Glutamatergic neuron (in vitro differentiated cells): Measurements from ENCODE around the gene ZNF276. TPM values are rescaled to one million over a fixed set of nuclear protein-coding genes. Genes with fewer than 3 reads are reported as not detected.
"Not testable (repeated sequence)": the region's sequence is repeated elsewhere in the genome, so short reads cannot be mapped to it uniquely, and the experiment has no call there.

Source experiments
- DNase-seq: peaks from one replicate; pipeline ENCODE4 v3.0.0; 2022
- H3K27ac Mint-ChIP-seq: one replicate; pipeline ENCODE4 v1.8.0; 2020; ENCODE audit warnings: mild to moderate bottlenecking, mixed read lengths, inconsistent platforms; ENCODE audit not compliant: unreplicated experiment
- H3K27me3 Mint-ChIP-seq: one replicate; pipeline ENCODE4 v1.8.0; 2020; ENCODE audit warnings: mild to moderate bottlenecking, moderate library complexity, mixed read lengths, inconsistent platforms; ENCODE audit not compliant: unreplicated experiment
- H3K36me3 Mint-ChIP-seq: one replicate; pipeline ENCODE4 v1.8.0; 2020; ENCODE audit warnings: mild to moderate bottlenecking, mixed read lengths, inconsistent platforms; ENCODE audit not compliant: unreplicated experiment
- H3K4me1 Mint-ChIP-seq: one replicate; pipeline ENCODE4 v1.8.0; 2020; ENCODE audit warnings: mild to moderate bottlenecking, low read depth, mixed read lengths, inconsistent platforms; ENCODE audit not compliant: unreplicated experiment
- H3K4me3 Mint-ChIP-seq: one replicate; pipeline ENCODE4 v1.8.0; 2020; ENCODE audit warnings: mild to moderate bottlenecking, mixed read lengths, inconsistent platforms; ENCODE audit not compliant: unreplicated experiment
- H3K9me3 Mint-ChIP-seq: one replicate; pipeline ENCODE4 v1.8.0; 2020; ENCODE audit warnings: mild to moderate bottlenecking, moderate library complexity, mixed read lengths, inconsistent platforms; ENCODE audit not compliant: unreplicated experiment
- total RNA-seq: library from RNA; stranded (reverse); fragmentation: NEBNext Ultra II Directional; extraction: Animal tissue kit (Norgen Biotek cat#: 25700); gene quantifications from one replicate; pipeline ENCODE4 v1.2.1, GENCODE V29; 2021; ENCODE audit not compliant: unreplicated experiment
- TF ChIP-seq, protein P1 (sequence below): fragments of 200-600 bp; sonication (generic); IDR thresholded peaks from one replicate; pipeline ENCODE4 v1.5.0; 2021; ENCODE audit not compliant: partially characterized antibody, unreplicated experiment

ZNF276 gene
- total RNA-seq, 1 donor from 2014 or later, result 20.8 TPM

DNA sequence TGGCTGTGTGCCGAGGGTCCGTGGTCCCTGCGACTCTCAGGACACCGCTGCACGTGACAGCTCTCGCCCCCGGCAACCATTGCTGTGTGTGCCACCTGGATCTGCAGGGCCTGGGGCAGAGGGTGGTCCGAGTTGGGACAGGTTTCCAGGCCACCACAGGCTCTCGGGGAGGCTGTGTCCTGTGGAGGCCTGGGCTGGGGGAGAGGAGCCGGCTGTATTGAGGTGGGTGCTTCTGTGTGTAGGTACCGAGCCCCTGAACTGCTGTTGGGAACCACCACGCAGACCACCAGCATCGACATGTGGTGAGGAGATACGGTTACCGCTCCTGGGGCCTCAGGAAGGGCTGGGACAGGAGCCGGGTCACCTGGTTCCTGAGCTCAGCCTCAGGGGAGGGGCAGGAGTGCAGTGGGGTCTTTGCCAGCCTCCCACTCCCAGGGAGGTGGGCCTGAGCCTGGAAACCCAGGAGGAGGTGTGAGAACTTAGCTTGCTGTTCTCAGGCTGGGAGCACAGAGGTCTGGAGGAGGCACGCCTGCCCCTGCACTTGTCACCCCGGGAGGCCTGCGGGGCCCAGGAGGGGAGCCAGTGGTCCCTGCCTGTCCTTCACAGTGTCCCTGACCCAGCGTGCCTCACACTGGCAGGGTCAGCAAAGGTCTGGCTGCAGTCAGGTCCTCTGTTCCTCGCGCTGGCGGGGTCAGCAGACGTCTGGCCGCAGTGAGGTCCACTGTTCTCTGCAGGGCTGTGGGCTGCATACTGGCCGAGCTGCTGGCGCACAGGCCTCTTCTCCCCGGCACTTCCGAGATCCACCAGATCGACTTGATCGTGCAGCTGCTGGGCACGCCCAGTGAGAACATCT lies 27.2 kb upstream of the ZNF276 start:
- H3K4me3 Mint-ChIP-seq, result no peak overlapping the region
- no peaks in the 10 kb centered on the region for H3K36me3 Mint-ChIP-seq
- H3K9me3 Mint-ChIP-seq, result peaks cover 9% of the 10 kb centered on the region
- no peak for DNase-seq
- H3K4me1 Mint-ChIP-seq, result peaks cover 3% of the 10 kb centered on the region
- TF ChIP-seq, protein P1, sequence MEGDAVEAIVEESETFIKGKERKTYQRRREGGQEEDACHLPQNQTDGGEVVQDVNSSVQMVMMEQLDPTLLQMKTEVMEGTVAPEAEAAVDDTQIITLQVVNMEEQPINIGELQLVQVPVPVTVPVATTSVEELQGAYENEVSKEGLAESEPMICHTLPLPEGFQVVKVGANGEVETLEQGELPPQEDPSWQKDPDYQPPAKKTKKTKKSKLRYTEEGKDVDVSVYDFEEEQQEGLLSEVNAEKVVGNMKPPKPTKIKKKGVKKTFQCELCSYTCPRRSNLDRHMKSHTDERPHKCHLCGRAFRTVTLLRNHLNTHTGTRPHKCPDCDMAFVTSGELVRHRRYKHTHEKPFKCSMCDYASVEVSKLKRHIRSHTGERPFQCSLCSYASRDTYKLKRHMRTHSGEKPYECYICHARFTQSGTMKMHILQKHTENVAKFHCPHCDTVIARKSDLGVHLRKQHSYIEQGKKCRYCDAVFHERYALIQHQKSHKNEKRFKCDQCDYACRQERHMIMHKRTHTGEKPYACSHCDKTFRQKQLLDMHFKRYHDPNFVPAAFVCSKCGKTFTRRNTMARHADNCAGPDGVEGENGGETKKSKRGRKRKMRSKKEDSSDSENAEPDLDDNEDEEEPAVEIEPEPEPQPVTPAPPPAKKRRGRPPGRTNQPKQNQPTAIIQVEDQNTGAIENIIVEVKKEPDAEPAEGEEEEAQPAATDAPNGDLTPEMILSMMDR, result no peak
- peaks cover 8% of the 10 kb centered on the region for H3K27me3 Mint-ChIP-seq
- no peak overlapping the region for H3K27ac Mint-ChIP-seq

DNA sequence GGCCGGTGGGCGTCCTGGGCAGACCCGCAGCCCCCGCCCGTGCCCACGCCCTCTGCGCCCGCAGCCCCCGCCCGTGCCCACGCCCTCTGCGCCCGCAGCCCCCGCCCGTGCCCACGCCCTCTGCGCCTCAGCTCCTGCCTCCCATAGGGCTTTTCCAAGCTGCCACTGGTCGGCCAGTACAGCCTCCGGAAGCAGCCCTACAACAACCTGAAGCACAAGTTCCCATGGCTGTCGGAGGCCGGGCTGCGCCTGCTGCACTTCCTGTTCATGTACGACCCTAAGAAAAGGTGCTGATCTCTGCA lies 26.6 kb upstream of the ZNF276 start:
- H3K27me3 Mint-ChIP-seq, H3K4me1 Mint-ChIP-seq, H3K36me3 Mint-ChIP-seq, DNase-seq, H3K4me3 Mint-ChIP-seq, H3K9me3 Mint-ChIP-seq: not testable (repeated sequence)
- peak overlapping the region; percentile 22 for H3K27ac Mint-ChIP-seq

DNA sequence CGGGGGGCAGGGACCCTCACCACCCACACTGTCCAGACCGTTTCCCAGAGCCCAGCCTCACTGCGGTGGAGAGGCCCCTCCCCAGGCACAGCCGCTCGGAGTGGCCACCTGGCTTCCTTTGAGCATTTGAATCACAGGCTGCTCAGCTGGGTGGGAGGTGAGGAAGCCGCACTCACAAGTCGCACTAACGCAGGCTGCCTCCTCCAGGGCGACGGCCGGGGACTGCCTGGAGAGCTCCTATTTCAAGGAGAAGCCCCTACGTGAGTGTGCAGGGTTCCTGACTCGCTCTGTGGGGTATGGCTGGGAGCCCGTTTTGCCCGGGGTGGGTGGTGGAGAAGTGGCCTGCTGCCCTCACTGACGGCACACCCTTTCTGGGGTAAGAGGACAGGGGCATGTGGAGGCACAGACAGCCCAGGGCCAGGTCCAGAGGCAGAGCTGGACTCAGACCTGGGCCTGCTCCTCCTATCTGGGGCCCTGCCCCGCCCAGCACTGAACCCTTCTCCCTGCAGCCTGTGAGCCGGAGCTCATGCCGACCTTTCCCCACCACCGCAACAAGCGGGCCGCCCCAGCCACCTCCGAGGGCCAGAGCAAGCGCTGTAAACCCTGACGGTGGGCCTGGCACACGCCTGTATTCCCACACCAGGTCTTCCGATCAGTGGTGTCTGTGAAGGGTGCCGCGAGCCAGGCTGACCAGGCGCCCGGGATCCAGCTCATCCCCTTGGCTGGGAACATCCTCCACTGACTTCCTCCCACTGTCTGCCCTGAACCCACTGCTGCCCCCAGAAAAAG lies 26.1 kb upstream of the ZNF276 start:
- Mint-ChIP-seq H3K27ac (peak overlapping the region; percentile 22), H3K4me1 (peaks cover 4% of the 10 kb centered on the region), H3K4me3 (no peak overlapping the region), H3K27me3 (peaks cover 6% of the 10 kb centered on the region), H3K9me3 (peaks cover 7% of the 10 kb centered on the region), H3K36me3 (no peaks in the 10 kb centered on the region)
- TF ChIP-seq, protein P1, result no peak
- DNase-seq, result no peak

DNA sequence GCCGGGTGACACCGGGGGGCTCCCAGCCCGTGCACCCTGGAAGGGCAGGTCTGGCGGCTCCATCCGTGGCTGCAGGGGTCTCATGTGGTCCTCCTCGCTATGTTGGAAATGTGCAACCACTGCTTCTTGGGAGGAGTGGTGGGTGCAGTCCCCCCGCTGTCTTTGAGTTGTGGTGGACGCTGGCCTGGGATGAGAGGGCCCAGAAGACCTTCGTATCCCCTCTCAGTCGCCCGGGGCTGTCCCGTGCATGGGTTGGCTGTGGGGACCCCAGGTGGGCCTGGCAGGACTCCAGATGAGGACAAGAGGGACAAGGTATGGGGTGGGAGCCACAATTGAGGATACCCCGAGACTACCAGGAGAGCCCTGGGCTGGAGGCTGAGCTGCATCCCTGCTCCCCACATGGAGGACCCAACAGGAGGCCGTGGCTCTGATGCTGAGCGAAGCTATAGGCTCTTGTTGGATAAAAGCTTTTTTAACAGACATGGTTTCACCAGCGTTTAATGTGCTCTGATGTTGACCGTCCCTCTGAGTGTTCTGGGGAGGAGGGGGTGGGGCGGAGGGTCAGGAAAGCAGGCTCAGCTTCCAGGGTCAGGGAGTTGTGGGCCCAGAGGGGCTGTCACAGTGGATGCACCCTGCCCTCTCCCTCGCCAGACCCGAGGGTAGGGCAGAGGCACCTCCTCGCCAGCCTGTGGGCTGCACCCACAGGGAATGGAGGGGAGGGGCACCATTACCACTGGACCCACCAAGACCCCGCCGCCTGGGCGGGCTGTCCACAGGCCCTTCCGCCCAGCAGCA lies 25.3 kb upstream of the ZNF276 start:
- H3K4me3 Mint-ChIP-seq, result no peak overlapping the region
- H3K27me3 Mint-ChIP-seq, result peaks cover 6% of the 10 kb centered on the region
- H3K27ac Mint-ChIP-seq, result no peak overlapping the region
- TF ChIP-seq, protein P1, result no peak
- no peaks in the 10 kb centered on the region for H3K36me3 Mint-ChIP-seq
- DNase-seq, result no peak
- H3K9me3 Mint-ChIP-seq, result peaks cover 7% of the 10 kb centered on the region
- peaks cover 4% of the 10 kb centered on the region for H3K4me1 Mint-ChIP-seq

DNA sequence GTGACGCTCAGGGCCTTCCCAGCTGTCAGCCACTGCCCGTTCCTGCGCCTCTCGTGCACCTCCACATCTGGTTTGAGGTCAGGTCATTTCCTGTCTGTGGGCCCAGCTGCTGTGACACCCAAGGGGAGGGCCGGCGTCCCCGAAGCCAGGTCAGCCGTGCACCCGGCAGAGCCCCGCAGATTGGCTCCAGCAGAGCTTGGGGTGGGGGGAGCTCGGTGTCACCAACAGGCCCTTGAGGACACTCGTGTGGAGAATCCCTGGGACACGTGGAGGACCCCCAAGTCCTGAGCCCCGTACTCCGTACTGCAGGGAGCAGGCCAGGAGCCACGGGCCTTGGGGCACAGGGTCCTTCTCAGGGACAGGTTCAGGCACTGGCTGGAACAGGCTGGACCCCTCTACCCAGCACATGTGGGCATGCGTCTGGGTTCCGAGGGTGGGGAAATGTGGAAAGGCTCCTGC lies 24.6 kb upstream of the ZNF276 start:
- Mint-ChIP-seq H3K4me1 (peaks cover 4% of the 10 kb centered on the region), H3K27me3 (peaks cover 6% of the 10 kb centered on the region), H3K4me3 (no peak overlapping the region), H3K9me3 (peaks cover 7% of the 10 kb centered on the region), H3K27ac (no peak overlapping the region), H3K36me3 (no peaks in the 10 kb centered on the region)
- TF ChIP-seq, protein P1, result no peak
- no peak for DNase-seq
